ENCODE data around the gene PRTFDC1. TPM values are rescaled to one million over a fixed set of nuclear protein-coding genes. Genes with fewer than 3 reads are reported as not detected.

PRTFDC1 gene
- total and polyA plus RNA-seq, 2 donors (not counting 3 experiments of a cell fraction or from before 2014, with no cell fraction given): 22.0 to 27.0 TPM

GRCh38 chr10:24989867-24990266 lies 37.5 kb upstream of the PRTFDC1 start:
- H3K4me2 ChIP-seq (ENCODE audit: insufficient read depth, low read length): no peak overlapping the region
- no peak overlapping the region for H3K4me3 ChIP-seq (replicated peaks in 1 of 3; ENCODE audit: insufficient read depth in 1 of 3, low read depth in 1 of 3, low read length in 3 of 3)
- H3K9me3 ChIP-seq (replicated peaks; ENCODE audit: control insufficient read depth, insufficient read depth, low read length): no peaks in the 10 kb centered on the region
- H3K27ac ChIP-seq (ENCODE audit: insufficient read depth, low read depth, low read length): no peak overlapping the region
- no peak for TF ChIP-seq FOS (IDR thresholded peaks at IDR 0.05; ENCODE audit: borderline replicate concordance, insufficient read depth, low read length)
- no peak for TF ChIP-seq POLR2AphosphoS5 (IDR thresholded peaks at IDR 0.05; ENCODE audit: insufficient read depth, low read depth, low read length)
- no peak for TF ChIP-seq JUN (IDR thresholded peaks at IDR 0.05; ENCODE audit: borderline replicate concordance, insufficient read depth, insufficient read length, low read depth)
- TF ChIP-seq MYC (IDR thresholded peaks at IDR 0.05; ENCODE audit: low read depth, low read length): no peak
- TF ChIP-seq GATA2 (IDR thresholded peaks at IDR 0.05; ENCODE audit: insufficient read depth, insufficient read length, low read depth, low read length): no peak
- no peak for TF ChIP-seq EZH2 (IDR thresholded peaks at IDR 0.05; ENCODE audit: borderline replicate concordance, low read depth, low read length, severe bottlenecking)
- no peak for TF ChIP-seq CTCF (IDR thresholded peaks at IDR 0.05; ENCODE audit: extremely low read depth in 1 of 2, insufficient read depth in 1 of 2, low read depth in 1 of 2, low read length in 2 of 2)
- TF ChIP-seq MAX (IDR thresholded peaks at IDR 0.05; ENCODE audit: insufficient read depth, insufficient read length): no peak
- no peak for TF ChIP-seq POLR2A (IDR thresholded peaks at IDR 0.05; ENCODE audit: low read depth, low read length)
- BruUV-seq (replicated peaks): no TSS peak
- no peaks in the 10 kb centered on the region for H3K36me3 ChIP-seq (ENCODE audit: control insufficient read depth in 2 of 2, extremely low read depth in 1 of 2, insufficient read depth in 2 of 2, low read length in 2 of 2)
- no peaks in the 10 kb centered on the region for H3K9me1 ChIP-seq (replicated peaks; ENCODE audit: control insufficient read depth, extremely low read depth, insufficient read depth, low read length)
- dilution Hi-C loops (cut with MboI; ENCODE audit: extremely low pct_ligation_motif_present, low sequenced_read_pairs): no loop called here
- ChIA-PET POLR2A (no interaction called here), CTCF (interaction anchor here (0.6 to 3.5 kb wide), 20 partner anchors 9 to 385 kb away, joined by 3 to 46 read pairs (median 4); partner anchors contain the start of gene ARHGAP21)
- H3K79me2 ChIP-seq (ENCODE audit: control insufficient read depth, insufficient read depth, low read length): no peaks in the 10 kb centered on the region
- no peaks in the 10 kb centered on the region for H3K27me3 ChIP-seq (ENCODE audit: control insufficient read depth in 2 of 2, insufficient read depth in 2 of 2, low read length in 2 of 2)
- no peak overlapping the region for H2AFZ ChIP-seq (ENCODE audit: low read depth, low read length)
- DNase-seq (ENCODE audit: low read depth, low spot score) (peak; percentile 16), FAIRE-seq (peak; percentile 57)
- no peak overlapping the region for H3K9ac ChIP-seq (replicated peaks; ENCODE audit: extremely low read depth, insufficient read depth, low read length)
- intact Hi-C loops (cut with micrococcal nuclease): loop anchor here (1.0 kb wide), 4 partner anchors 91 to 373 kb away; no protein-coding TSS in a partner anchor
- H4K20me1 ChIP-seq (replicated peaks; ENCODE audit: control insufficient read depth, extremely low read depth, insufficient read depth, low read length): no peaks in the 10 kb centered on the region
- H3K4me1 ChIP-seq (ENCODE audit: control insufficient read depth, extremely low read depth, insufficient read depth, low read length): peaks cover 5% of the 10 kb centered on the region

Measured in endothelial cell of umbilical vein (primary cell).